ENCODE measurements around the gene PLAC9. TPM values are rescaled to one million over a fixed set of nuclear protein-coding genes. Genes with fewer than 3 reads are reported as not detected.
A peak's percentile ranks its signal among the peaks of the same experiment; 100 is the strongest.

PLAC9 gene
- polyA plus RNA-seq, 10 donors = 60.1 to 148 (median 87.4) TPM

GRCh38 chr10:80158126-80158525, 25.6 kb downstream of the PLAC9 start:
- peak in 1 of 3 donors; percentile 34 for DNase-seq

- DNase-seq = peak; percentile 90 to 96 (median 95)
These were observed 26.1 kb downstream of the PLAC9 start for GRCh38 chr10:80158598-80159127.

- DNase-seq = no peak
These were observed 26.8 kb downstream of the PLAC9 start for GRCh38 chr10:80159166-80159873.

GRCh38 chr10:80160361-80161320, 28.1 kb downstream of the PLAC9 start:
- no peak for DNase-seq

- no peak for DNase-seq
These were observed 29.0 kb downstream of the PLAC9 start for GRCh38 chr10:80161321-80162083.

- no peak for DNase-seq
These were observed 31.3 kb downstream of the PLAC9 start for GRCh38 chr10:80163741-80164341.

GRCh38 chr10:80164596-80164995, 32.1 kb downstream of the PLAC9 start:
- no peak for DNase-seq

- DNase-seq = no peak
These were observed 32.6 kb downstream of the PLAC9 start for GRCh38 chr10:80165173-80165572.

- DNase-seq = no peak
These were observed 34.3 kb downstream of the PLAC9 start for GRCh38 chr10:80166581-80167470.

GRCh38 chr10:80167471-80168161, 35.1 kb downstream of the PLAC9 start:
- no peak for DNase-seq

GRCh38 chr10:80168162-80168511, 35.6 kb downstream of the PLAC9 start:
- DNase-seq = no peak

GRCh38 chr10:80168679-80169380, 36.3 kb downstream of the PLAC9 start:
- no peak for DNase-seq

GRCh38 chr10:80170026-80170425, 37.5 kb downstream of the PLAC9 start:
- no peak for DNase-seq

GRCh38 chr10:80170641-80171040, 38.1 kb downstream of the PLAC9 start:
- no peak for DNase-seq

- no peak for DNase-seq
These were observed 38.7 kb downstream of the PLAC9 start for GRCh38 chr10:80171248-80171660.

GRCh38 chr10:80172896-80173295, 40.4 kb downstream of the PLAC9 start:
- no peak for DNase-seq

- DNase-seq = no peak
These were observed 40.9 kb downstream of the PLAC9 start for GRCh38 chr10:80173466-80173865.

GRCh38 chr10:80174641-80175395, 42.3 kb downstream of the PLAC9 start:
- DNase-seq = no peak
